Skeletal muscle cell (primary cell): ENCODE results near the gene ABCA3.
"Not testable (repeated sequence)": the region's sequence is repeated elsewhere in the genome, so short reads cannot be mapped to it uniquely, and the experiment has no call there.

Experiments used
- DNase-seq: peaks from one replicate; pipeline ENCODE4 v3.0.0-alpha.2; 2010; ENCODE audit warnings: low read depth
- H3K4me3 ChIP-seq: 2 replicates; pipeline ENCODE4 v1.5.1; 2011; ENCODE audit warnings: low read depth, mild to moderate bottlenecking, control low read depth, low read length, moderate library complexity

ABCA3 gene

GRCh38 chr16:2240331-2240730 lies 100.2 kb downstream of the ABCA3 start:
- H3K4me3 ChIP-seq, DNase-seq: not testable (repeated sequence)

- no peak for DNase-seq
- H3K4me3 ChIP-seq = no peak overlapping the region
These were observed 101.5 kb downstream of the ABCA3 start for GRCh38 chr16:2238838-2239675.

GRCh38 chr16:2238150-2238837 lies 102.2 kb downstream of the ABCA3 start:
- H3K4me3 ChIP-seq = no peak overlapping the region
- DNase-seq = no peak

GRCh38 chr16:2237493-2238149 lies 102.9 kb downstream of the ABCA3 start:
- DNase-seq = no peak
- no peak overlapping the region for H3K4me3 ChIP-seq

GRCh38 chr16:2237102-2237482 lies 103.4 kb downstream of the ABCA3 start:
- no peak for DNase-seq
- H3K4me3 ChIP-seq = peak overlapping the region; percentile 41

- peak within 1 kb of the TSS; percentile 41 for H3K4me3 ChIP-seq
- no peak for DNase-seq
These were observed 104.0 kb downstream of the ABCA3 start, which contains the start of gene DNASE1L2 for GRCh38 chr16:2236337-2237101. Gene DNASE1L2, plus strand, starts transcription at chr16:2236444. Its CDS starts 373 bp downstream, at chr16:2236817.

- no peak overlapping the region for H3K4me3 ChIP-seq
- DNase-seq = no peak
These were observed 104.7 kb downstream of the ABCA3 start for GRCh38 chr16:2235695-2236336.

- H3K4me3 ChIP-seq = no peak overlapping the region
- no peak for DNase-seq
These were observed 105.3 kb downstream of the ABCA3 start for GRCh38 chr16:2235234-2235651.

- no peak for DNase-seq
- H3K4me3 ChIP-seq = no peak overlapping the region
These were observed 105.7 kb downstream of the ABCA3 start for GRCh38 chr16:2234813-2235170.

GRCh38 chr16:2233872-2234812 lies 106.4 kb downstream of the ABCA3 start:
- H3K4me3 ChIP-seq = no peak overlapping the region
- DNase-seq = no peak

- H3K4me3 ChIP-seq = no peak overlapping the region
- no peak for DNase-seq
These were observed 107.3 kb downstream of the ABCA3 start for GRCh38 chr16:2233046-2233775.

GRCh38 chr16:2232094-2232990 lies 108.2 kb downstream of the ABCA3 start:
- no peak overlapping the region for H3K4me3 ChIP-seq
- no peak for DNase-seq

- no peak overlapping the region for H3K4me3 ChIP-seq
- DNase-seq = peak; percentile 27
These were observed 109.3 kb downstream of the ABCA3 start for GRCh38 chr16:2231016-2231931.

- H3K4me3 ChIP-seq = no peak overlapping the region
- DNase-seq = no peak
These were observed 110.2 kb downstream of the ABCA3 start for GRCh38 chr16:2230376-2230775.

GRCh38 chr16:2229632-2230250 lies 110.8 kb downstream of the ABCA3 start:
- DNase-seq = no peak
- H3K4me3 ChIP-seq = no peak overlapping the region
